Ureter (tissue), 1 donor: ENCODE results near the gene DPYSL4. TPM values are rescaled to one million over a fixed set of nuclear protein-coding genes. Genes with fewer than 3 reads are reported as not detected.

Experiments
- DNase-seq: peaks from one replicate; pipeline ENCODE4 v3.0.0-alpha.2; 2020; ENCODE audit warnings: low spot score
- total RNA-seq: library from RNA; stranded (reverse); gene quantifications from one replicate; pipeline ENCODE4 v1.2.4, GENCODE V29; 2023
- donor health status: DM: yes; HTN: yes; CAD: no.

Gene DPYSL4
- 2.1 TPM for total RNA-seq

GRCh38 chr10:132186488-132187429, at the start of gene DPYSL4:
TSS of gene DPYSL4 (plus strand) at chr10:132186948. CDS start at chr10:132187064, 116 bp downstream.
- DNase-seq = no peak

- DNase-seq = no peak
Measured at GRCh38 chr10:132137111-132138072, 49.4 kb upstream of the DPYSL4 start.

GRCh38 chr10:132138133-132138532, 48.6 kb upstream of the DPYSL4 start:
- no peak for DNase-seq

GRCh38 chr10:132138596-132138995, 48.2 kb upstream of the DPYSL4 start:
- no peak for DNase-seq

GRCh38 chr10:132139526-132139925, 47.2 kb upstream of the DPYSL4 start:
- DNase-seq = no peak

- DNase-seq = no peak
Measured at GRCh38 chr10:132140167-132140925, 46.4 kb upstream of the DPYSL4 start.

GRCh38 chr10:132141076-132141475, 45.7 kb upstream of the DPYSL4 start:
- DNase-seq = no peak

GRCh38 chr10:132141526-132142395, 45.0 kb upstream of the DPYSL4 start:
- no peak for DNase-seq

GRCh38 chr10:132142396-132143161, 44.2 kb upstream of the DPYSL4 start:
- no peak for DNase-seq

- DNase-seq = no peak
Measured at GRCh38 chr10:132143162-132143561, 43.6 kb upstream of the DPYSL4 start.

GRCh38 chr10:132144086-132144485, 42.7 kb upstream of the DPYSL4 start:
- no peak for DNase-seq

- no peak for DNase-seq
Measured at GRCh38 chr10:132145002-132145401, 41.7 kb upstream of the DPYSL4 start.

GRCh38 chr10:132145521-132146185, 41.1 kb upstream of the DPYSL4 start:
- no peak for DNase-seq

GRCh38 chr10:132146271-132146671, 40.5 kb upstream of the DPYSL4 start:
- DNase-seq = no peak

- no peak for DNase-seq
Measured at GRCh38 chr10:132146941-132147915, 39.5 kb upstream of the DPYSL4 start.

- no peak for DNase-seq
Measured at GRCh38 chr10:132148261-132149251, 38.2 kb upstream of the DPYSL4 start.

- DNase-seq = no peak
Measured at GRCh38 chr10:132149271-132149670, 37.5 kb upstream of the DPYSL4 start.
